Caco-2 (cell line): ENCODE measurements around the gene SPRR2D. TPM values are rescaled to one million over a fixed set of nuclear protein-coding genes. Genes with fewer than 3 reads are reported as not detected.

Experiments
- BruUV-seq: library from RNA; stranded (reverse); fragments of 400-500 nt; replicated peaks from 2 replicates; lab custom pipeline; 2021; lab: Mats Ljungman, UMichigan
- CTCF ChIA-PET: fragments of 300-600 bp; sonication (Branson Sonifier 250); formaldehyde crosslinking; loops from one replicate; lab custom pipeline; 2022; ENCODE audit warnings: antibody characterized with exemption; lab: Charles Lee
- POLR2A ChIA-PET: fragments of 300-600 bp; sonication (Branson Sonifier 250); formaldehyde crosslinking; loops from one replicate; lab custom pipeline; 2022; ENCODE audit warnings: antibody characterized with exemption; lab: Charles Lee
- DNase-seq, 2 experiments: peaks; one replicate each; pipeline versions ENCODE4 v3.0.0 to v3.0.0-alpha.2; 2020 to 2022
- H3K27me3 ChIP-seq: replicated peaks from 2 replicates; pipeline ENCODE4 v1.6.0; 2011; ENCODE audit warnings: low read length; ENCODE audit not compliant: control insufficient read depth, insufficient read depth
- H3K36me3 ChIP-seq: 2 replicates; pipeline ENCODE4 v1.5.1; 2011; ENCODE audit warnings: low read length; ENCODE audit not compliant: control insufficient read depth, insufficient read depth
- H3K4me1 ChIP-seq: fragments of 250-450 bp; sonication (Bioruptor Pico); 2 replicates; pipeline ENCODE4 v1.5.1; 2020; ENCODE audit warnings: mild to moderate bottlenecking
- H3K4me3 ChIP-seq: 2 replicates; pipeline ENCODE4 v1.5.1; 2011; ENCODE audit warnings: low read depth, mild to moderate bottlenecking, control low read depth, low read length
- H3K9me3 ChIP-seq: fragments of 250-450 bp; sonication (Bioruptor Pico); 2 replicates; pipeline ENCODE4 v1.5.1; 2020; ENCODE audit warnings: mild to moderate bottlenecking, moderate library complexity
- H3K27ac Mint-ChIP-seq: one replicate; pipeline ENCODE4 v1.8.0; 2022; ENCODE audit warnings: mixed read lengths; ENCODE audit not compliant: unreplicated experiment
- H3K27me3 Mint-ChIP-seq: one replicate; pipeline ENCODE4 v1.8.0; 2022; ENCODE audit warnings: mixed read lengths; ENCODE audit not compliant: insufficient read depth, unreplicated experiment
- H3K36me3 Mint-ChIP-seq: one replicate; pipeline ENCODE4 v1.8.0; 2022; ENCODE audit warnings: mild to moderate bottlenecking, mixed read lengths; ENCODE audit not compliant: insufficient read depth, unreplicated experiment
- H3K4me1 Mint-ChIP-seq: one replicate; pipeline ENCODE4 v1.8.0; 2022; ENCODE audit warnings: low read depth, mixed read lengths; ENCODE audit not compliant: unreplicated experiment
- H3K4me3 Mint-ChIP-seq: one replicate; pipeline ENCODE4 v1.8.0; 2022; ENCODE audit warnings: mild to moderate bottlenecking, moderate library complexity, mixed read lengths; ENCODE audit not compliant: unreplicated experiment
- H3K9me3 Mint-ChIP-seq: one replicate; pipeline ENCODE4 v1.8.0; 2022; ENCODE audit warnings: mixed read lengths; ENCODE audit not compliant: unreplicated experiment
- intact Hi-C: fragments of 100-400 bp; cut with micrococcal nuclease; formaldehyde crosslinking; loops from one replicate; pipeline ENCODE4 v1.10.0; 2022; ENCODE audit not compliant: unreplicated experiment
- total RNA-seq: library from RNA; stranded (reverse); gene quantifications from 2 replicates; pipeline ENCODE4 v1.2.3, GENCODE V29; 2022
- TF ChIP-seq, protein P1 (sequence below), 2 experiments: fragments of 200-600 bp in 1 of 2; IDR thresholded peaks; 1 replicate in 1 of 2; 2 replicates in 1 of 2; pipeline versions ENCODE4 v1.5.1 to v1.8.0; 2011 to 2022; ENCODE audit warnings: antibody characterized with exemption in 1 of 2, control low read depth in 1 of 2, inconsistent platforms in 1 of 2, low read depth in 1 of 2, low read length in 1 of 2, mild to moderate bottlenecking in 1 of 2, moderate library complexity in 1 of 2; ENCODE audit not compliant: insufficient read depth in 1 of 2, severe bottlenecking in 1 of 2, unreplicated experiment in 1 of 2

The SPRR2D gene
- total RNA-seq, 1 experiment from 2014 or later = not detected

DNA sequence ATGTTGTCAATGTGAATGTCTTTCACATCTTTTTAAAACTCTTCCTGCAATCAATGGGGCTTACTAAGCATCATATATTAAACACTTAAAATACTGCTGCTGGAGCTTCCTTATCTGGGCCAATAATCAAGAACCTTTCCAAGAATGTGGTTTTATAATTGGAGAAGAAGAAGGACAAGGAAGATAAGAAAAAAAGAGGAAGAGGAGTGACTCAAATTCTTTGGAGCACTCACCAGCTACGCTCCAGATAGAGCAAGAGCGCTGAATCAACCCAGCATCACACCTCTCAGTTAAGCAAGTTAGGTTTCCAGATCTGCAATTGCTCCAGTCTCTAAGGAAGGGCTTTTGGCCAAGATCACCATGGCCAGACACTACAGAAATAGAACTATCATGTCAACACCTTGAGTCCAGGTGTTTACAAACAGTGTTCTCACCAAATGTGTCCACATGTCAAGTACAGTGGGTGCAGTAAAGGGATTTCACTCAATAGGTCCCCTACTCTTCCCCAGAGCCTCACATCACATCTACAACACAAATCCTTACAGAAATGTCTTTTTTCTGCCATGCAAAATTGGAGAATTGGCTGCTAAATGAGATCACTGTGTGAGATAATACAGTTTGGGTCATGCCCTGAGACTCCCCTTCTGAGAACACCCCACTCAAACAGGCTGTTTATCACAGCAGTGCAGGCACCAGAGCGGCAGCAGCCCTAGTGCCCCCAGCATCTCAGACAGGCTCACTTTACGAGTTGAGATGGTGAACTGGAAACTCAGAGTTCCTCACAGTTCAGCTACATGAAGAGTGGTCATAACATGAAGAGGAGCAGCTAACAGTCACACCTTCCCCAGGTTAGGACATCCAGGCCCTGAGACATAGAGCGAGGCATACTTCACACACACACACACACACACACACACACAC is 32.1 kb upstream of the SPRR2D start:
- no peaks in the 10 kb centered on the region for H3K9me3 ChIP-seq

DNA sequence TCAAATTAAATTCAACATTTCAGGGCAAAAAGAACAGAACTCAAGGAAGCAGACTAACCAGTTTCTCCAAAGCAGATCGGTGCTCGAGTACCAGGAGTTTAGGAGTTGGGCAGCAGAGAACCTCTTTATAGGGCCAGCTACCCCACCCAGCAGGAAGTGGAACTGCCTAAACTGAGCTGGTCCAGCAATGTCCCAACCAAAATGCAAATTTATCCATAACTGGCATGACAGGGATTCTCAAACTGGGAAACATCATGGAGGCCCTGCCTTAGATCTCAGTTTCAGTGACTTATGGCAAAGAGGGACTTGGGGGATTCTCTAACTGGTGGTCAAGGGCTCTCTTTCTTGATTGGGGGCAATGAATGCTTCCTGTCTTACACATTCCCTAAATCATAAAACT is 30.6 kb upstream of the SPRR2D start, which contains the start of gene SPRR2B:
Gene SPRR2B, minus strand, starts transcription at position 101 of the 400 bp plus-strand sequence. CDS start 772 bp downstream, outside the sequence.
- ChIA-PET CTCF (no interaction called here), POLR2A (no interaction called here)
- no peaks in the 10 kb centered on the region for H3K36me3 ChIP-seq
- Mint-ChIP-seq H3K4me3 (no peak within 1 kb of the TSS), H3K27me3 (peaks cover 7% of the 10 kb centered on the region), H3K36me3 (no peaks in the 10 kb centered on the region), H3K27ac (no peak within 1 kb of the TSS), H3K9me3 (no peaks in the 10 kb centered on the region), H3K4me1 (no peaks in the 10 kb centered on the region)
- no peaks in the 10 kb centered on the region for H3K27me3 ChIP-seq
- no peaks in the 10 kb centered on the region for H3K9me3 ChIP-seq
- intact Hi-C loops = no loop called here
- no peaks in the 10 kb centered on the region for H3K4me1 ChIP-seq
- BruUV-seq = no TSS peak
- no peak for DNase-seq
- TF ChIP-seq, protein P1, sequence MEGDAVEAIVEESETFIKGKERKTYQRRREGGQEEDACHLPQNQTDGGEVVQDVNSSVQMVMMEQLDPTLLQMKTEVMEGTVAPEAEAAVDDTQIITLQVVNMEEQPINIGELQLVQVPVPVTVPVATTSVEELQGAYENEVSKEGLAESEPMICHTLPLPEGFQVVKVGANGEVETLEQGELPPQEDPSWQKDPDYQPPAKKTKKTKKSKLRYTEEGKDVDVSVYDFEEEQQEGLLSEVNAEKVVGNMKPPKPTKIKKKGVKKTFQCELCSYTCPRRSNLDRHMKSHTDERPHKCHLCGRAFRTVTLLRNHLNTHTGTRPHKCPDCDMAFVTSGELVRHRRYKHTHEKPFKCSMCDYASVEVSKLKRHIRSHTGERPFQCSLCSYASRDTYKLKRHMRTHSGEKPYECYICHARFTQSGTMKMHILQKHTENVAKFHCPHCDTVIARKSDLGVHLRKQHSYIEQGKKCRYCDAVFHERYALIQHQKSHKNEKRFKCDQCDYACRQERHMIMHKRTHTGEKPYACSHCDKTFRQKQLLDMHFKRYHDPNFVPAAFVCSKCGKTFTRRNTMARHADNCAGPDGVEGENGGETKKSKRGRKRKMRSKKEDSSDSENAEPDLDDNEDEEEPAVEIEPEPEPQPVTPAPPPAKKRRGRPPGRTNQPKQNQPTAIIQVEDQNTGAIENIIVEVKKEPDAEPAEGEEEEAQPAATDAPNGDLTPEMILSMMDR (IDR thresholded peaks at IDR 0.05; ENCODE audit: insufficient read depth in 1 of 2, low read depth in 1 of 2, low read length in 1 of 2, severe bottlenecking in 1 of 2, unreplicated experiment in 1 of 2) = no peak
- no peak within 1 kb of the TSS for H3K4me3 ChIP-seq

More for the DNA sequence above, 32.1 kb upstream of the SPRR2D start:
- Histone ChIP-seq H3K4me1 (no peaks in the 10 kb centered on the region), H3K27me3 (no peaks in the 10 kb centered on the region), H3K36me3 (no peaks in the 10 kb centered on the region), H3K4me3 (no peak overlapping the region)
- TF ChIP-seq, protein P1 (IDR thresholded peaks at IDR 0.05; ENCODE audit: insufficient read depth in 1 of 2, low read depth in 1 of 2, low read length in 1 of 2, severe bottlenecking in 1 of 2, unreplicated experiment in 1 of 2) = no peak
- ChIA-PET POLR2A (no interaction called here), CTCF (no interaction called here)
- H3K27me3 Mint-ChIP-seq = peaks cover 5% of the 10 kb centered on the region
- no peak overlapping the region for H3K27ac Mint-ChIP-seq
- no peaks in the 10 kb centered on the region for H3K36me3 Mint-ChIP-seq
- H3K4me1 Mint-ChIP-seq = no peaks in the 10 kb centered on the region
- H3K9me3 Mint-ChIP-seq = no peaks in the 10 kb centered on the region
- no peak for DNase-seq
- intact Hi-C loops = no loop called here
- H3K4me3 Mint-ChIP-seq = no peak overlapping the region
- BruUV-seq = no TSS peak

DNA sequence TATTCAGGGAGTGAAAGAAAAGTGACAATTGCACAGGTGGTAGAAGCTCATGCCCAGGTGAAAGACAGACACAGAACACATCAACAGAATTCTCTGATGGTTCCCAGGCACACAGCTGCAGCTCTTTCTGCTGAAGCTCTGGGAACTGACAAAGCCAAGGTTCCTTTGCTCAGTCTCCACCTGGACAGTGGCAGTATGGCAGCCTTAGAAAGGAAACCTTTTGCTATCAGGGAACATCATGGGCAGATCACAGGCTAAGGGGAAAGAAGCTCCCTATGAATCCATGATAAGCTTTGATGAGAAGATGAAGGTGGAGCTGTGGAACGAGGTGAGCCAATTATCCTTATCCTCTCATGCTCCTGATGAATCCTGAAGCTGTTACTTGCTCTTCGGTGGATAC is 29.3 kb upstream of the SPRR2D start:
- TF ChIP-seq, protein P1 (IDR thresholded peaks at IDR 0.05; ENCODE audit: insufficient read depth in 1 of 2, low read depth in 1 of 2, low read length in 1 of 2, severe bottlenecking in 1 of 2, unreplicated experiment in 1 of 2) = no peak
- H3K36me3 ChIP-seq = no peaks in the 10 kb centered on the region
- no peaks in the 10 kb centered on the region for H3K4me1 ChIP-seq
- H3K4me3 ChIP-seq = no peak overlapping the region
- H3K4me3 Mint-ChIP-seq = no peak overlapping the region
- no peaks in the 10 kb centered on the region for H3K36me3 Mint-ChIP-seq
- DNase-seq = no peak
- intact Hi-C loops = no loop called here
- no peaks in the 10 kb centered on the region for H3K9me3 ChIP-seq
- H3K27me3 ChIP-seq = no peaks in the 10 kb centered on the region
- ChIA-PET POLR2A (no interaction called here), CTCF (interaction anchor here (0.6 kb wide), 1 partner anchor 1375 kb away, joined by 4 read pairs; no protein-coding TSS in a partner anchor)
- H3K4me1 Mint-ChIP-seq = no peaks in the 10 kb centered on the region
- BruUV-seq = no TSS peak
- H3K27ac Mint-ChIP-seq = no peak overlapping the region
- H3K9me3 Mint-ChIP-seq = no peaks in the 10 kb centered on the region
- peaks cover 11% of the 10 kb centered on the region for H3K27me3 Mint-ChIP-seq
